Measurements from ENCODE around the gene NOSTRIN. TPM values are rescaled to one million over a fixed set of nuclear protein-coding genes. Genes with fewer than 3 reads are reported as not detected.

Gene NOSTRIN, protein sequence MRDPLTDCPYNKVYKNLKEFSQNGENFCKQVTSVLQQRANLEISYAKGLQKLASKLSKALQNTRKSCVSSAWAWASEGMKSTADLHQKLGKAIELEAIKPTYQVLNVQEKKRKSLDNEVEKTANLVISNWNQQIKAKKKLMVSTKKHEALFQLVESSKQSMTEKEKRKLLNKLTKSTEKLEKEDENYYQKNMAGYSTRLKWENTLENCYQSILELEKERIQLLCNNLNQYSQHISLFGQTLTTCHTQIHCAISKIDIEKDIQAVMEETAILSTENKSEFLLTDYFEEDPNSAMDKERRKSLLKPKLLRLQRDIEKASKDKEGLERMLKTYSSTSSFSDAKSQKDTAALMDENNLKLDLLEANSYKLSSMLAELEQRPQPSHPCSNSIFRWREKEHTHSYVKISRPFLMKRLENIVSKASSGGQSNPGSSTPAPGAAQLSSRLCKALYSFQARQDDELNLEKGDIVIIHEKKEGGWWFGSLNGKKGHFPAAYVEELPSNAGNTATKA
- total RNA-seq: 100 to 1,000 TPM in 1 of 4 donors, 10 to 100 TPM in 3; 24.6 to 118 (median 68.8) TPM

DNA sequence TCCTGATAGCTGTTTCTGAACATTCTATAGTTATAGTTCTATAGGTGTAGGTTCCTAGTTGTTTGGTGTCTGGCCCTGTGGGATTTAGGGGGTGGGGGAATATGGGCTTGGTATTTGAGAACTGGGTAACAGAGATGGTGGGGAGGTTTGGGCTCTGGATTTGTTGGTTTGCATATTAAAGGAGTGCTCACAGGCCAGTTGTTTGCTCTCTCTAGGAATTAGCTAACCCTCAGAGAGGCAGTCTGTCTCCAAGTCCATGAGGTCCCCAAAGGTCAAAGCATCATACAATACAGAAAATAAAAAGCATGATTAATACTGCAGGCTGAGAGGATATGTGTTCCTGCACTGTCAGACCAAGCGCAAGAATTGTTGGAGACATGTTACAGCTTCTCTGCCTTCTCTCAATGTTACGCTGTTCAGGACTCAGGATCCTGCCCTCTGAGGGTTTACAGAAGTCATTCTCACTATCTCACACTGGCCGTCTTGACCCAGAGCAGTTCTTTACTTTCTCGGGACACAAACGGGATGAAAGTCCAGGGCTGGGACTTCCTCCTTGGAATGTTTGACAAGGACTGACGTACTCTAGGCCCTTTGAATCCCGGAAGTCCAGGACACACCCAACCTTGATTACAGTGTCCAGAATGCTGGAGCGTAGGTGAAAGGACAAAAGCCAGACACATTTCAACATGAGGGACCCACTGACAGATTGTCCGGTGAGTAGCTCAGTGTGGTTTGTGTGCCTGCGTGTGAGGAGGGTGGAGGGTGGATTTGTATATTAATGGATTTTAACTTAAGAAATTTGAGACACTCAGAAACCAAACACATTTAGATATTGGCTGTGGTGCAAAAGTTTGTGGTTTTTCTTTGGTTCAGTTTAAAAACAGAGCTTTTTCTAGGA, at the start of gene NOSTRIN:
Gene NOSTRIN, plus strand, starts transcription at position 677 of the 898 bp plus-strand sequence. Its CDS starts 10 bp downstream, at position 687.
- TF ChIP-seq, protein P1, sequence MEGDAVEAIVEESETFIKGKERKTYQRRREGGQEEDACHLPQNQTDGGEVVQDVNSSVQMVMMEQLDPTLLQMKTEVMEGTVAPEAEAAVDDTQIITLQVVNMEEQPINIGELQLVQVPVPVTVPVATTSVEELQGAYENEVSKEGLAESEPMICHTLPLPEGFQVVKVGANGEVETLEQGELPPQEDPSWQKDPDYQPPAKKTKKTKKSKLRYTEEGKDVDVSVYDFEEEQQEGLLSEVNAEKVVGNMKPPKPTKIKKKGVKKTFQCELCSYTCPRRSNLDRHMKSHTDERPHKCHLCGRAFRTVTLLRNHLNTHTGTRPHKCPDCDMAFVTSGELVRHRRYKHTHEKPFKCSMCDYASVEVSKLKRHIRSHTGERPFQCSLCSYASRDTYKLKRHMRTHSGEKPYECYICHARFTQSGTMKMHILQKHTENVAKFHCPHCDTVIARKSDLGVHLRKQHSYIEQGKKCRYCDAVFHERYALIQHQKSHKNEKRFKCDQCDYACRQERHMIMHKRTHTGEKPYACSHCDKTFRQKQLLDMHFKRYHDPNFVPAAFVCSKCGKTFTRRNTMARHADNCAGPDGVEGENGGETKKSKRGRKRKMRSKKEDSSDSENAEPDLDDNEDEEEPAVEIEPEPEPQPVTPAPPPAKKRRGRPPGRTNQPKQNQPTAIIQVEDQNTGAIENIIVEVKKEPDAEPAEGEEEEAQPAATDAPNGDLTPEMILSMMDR (IDR thresholded peaks at IDR 0.05; ENCODE audit: low read depth): no peak

DNA sequence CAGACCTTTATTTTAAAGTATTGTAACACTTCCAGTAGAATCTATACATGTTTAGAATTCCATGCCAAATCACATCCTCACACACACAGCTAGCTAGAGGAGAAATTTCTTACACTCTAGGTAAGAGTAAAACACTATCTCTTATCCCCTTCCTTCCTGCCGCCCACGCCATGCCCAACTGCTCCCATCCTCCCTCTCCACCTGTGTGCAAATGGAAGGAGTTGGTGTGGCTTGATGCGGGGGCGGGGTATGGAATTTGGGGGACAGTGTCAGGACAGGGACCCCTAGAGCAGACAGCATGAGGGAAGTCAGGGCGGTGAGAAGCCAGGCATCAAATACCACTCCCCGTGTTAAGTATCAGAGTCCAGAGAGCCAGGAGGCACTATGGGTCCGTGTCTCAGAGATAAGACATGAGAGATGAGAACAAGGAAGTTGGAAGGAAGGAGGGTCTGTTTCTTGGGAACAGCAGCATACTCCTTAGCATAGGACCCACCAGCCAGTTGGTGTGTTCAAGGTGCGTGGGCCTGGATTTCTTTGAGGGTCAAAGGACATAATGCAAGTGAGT, 48.6 kb upstream of the NOSTRIN start:
- TF ChIP-seq, protein P1 (IDR thresholded peaks at IDR 0.05; ENCODE audit: low read depth): no peak

DNA sequence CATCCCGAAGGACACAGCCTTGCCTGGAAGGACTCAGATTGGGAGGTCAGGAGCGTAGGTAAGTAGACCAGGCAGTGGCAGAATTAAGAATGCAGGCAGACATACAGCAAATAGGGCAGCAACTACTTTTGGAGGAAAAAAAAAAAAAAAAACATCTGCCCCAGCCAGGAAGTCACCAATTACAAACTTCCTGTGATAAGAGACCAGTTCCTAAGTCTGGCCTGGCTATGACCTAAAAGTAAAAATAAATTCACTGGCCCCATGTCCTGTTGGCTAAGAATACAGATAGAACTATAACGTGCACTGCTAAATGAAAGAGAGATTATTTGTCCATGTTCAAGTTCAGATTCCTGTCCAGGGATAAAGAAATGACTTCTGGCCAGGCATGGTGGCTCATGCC, 45.2 kb upstream of the NOSTRIN start:
- TF ChIP-seq, protein P1 (IDR thresholded peaks at IDR 0.05; ENCODE audit: low read depth): no peak

DNA sequence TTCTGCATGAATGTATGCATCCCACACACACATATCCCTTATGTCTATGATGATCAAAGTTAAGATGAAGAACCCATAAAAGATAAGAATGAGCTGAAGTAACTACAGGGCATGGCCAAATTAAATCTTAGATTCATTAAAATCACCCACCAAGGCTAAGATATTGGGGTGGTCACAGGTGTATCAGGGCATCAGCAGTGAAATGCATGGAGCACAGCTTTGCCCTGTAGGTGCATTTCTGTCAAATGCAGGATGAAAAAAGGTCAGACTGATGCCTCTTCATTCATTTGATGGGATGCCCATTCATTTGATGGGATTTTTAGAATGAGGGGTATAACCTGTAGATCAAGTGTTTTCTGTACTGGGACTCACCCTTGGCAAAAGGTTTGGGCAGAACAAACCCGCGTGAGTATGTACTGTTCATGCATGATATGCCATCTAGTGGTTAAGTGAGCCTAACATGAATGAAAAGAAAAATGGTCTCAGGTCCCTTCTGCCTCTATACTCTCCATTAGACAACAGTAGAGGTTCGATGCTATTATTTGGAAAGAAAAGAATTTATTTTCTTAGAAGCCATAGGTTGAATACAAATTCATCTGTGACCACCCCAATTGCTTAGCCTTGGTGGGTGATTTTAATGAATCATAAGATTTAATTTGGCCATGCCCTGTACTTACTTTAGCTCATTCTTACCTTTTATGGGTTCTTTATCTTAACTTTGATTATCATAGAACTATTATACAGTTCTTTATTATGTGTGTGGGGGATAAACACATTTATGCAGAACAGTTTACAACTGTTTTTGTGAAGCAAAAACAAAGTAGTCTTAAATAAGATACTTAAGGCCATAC, 43.2 kb upstream of the NOSTRIN start:
- TF ChIP-seq, protein P1 (IDR thresholded peaks at IDR 0.05; ENCODE audit: low read depth): no peak

DNA sequence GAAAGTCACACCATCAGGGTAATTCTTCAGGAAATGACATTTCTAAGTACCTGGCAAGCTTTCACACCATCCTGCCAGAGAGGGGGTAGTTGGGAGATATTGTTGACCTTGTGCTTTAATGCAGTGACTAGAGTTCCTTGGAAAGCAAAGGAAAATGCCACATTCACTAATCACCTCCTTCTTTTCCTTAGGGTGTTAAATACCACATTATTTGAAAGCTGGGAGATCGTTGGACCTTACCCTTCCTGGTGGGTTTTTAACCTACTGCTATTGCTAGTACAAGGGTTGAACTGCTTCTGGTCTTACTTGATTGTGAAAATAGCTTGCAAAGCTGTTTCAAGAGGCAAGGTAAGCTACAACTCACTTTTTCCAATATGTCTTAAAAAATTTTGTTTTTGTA, 37.0 kb upstream of the NOSTRIN start:
- TF ChIP-seq, protein P1 (IDR thresholded peaks at IDR 0.05; ENCODE audit: low read depth): no peak

DNA sequence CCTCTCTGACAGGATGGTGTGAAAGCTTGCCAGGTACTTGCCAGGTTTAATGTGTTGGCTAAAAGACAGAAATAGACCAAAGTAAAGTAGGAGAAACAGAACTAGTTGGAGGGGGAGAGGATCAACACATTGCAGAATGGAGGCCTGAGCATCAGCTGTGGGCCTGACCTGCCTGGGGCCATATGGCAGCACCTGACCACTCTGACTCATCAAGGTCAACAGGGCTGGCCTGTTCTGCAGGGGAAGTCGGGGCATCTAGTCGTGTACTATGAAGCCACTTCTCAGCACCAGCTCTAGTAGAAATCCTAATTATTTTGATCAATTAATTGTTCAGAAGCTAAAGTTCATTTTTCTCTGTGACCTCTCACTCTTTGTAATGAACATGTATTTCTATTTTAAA, 35.8 kb upstream of the NOSTRIN start:
- TF ChIP-seq, protein P1 (IDR thresholded peaks at IDR 0.05; ENCODE audit: low read depth): no peak
